PC-3 (cell line): Measurements from ENCODE around the gene TNRC6C.
A peak's percentile ranks its signal among the peaks of the same experiment; 100 is the strongest.

Source experiments
- EZH2 ChIP-seq: fragments of 300-600 bp; sonication (generic); IDR thresholded peaks from one replicate; pipeline ENCODE4 v1.6.1; 2017; ENCODE audit warnings: antibody characterized with exemption, mild to moderate bottlenecking, low read length; ENCODE audit not compliant: unreplicated experiment
- TF ChIP-seq, protein P1 (sequence below): fragments of 300-600 bp; sonication (generic); conservative IDR thresholded peaks from 2 replicates; pipeline ENCODE4 v1.5.1; 2017; ENCODE audit warnings: antibody characterized with exemption, low read depth, mild to moderate bottlenecking, low read length

DNA sequence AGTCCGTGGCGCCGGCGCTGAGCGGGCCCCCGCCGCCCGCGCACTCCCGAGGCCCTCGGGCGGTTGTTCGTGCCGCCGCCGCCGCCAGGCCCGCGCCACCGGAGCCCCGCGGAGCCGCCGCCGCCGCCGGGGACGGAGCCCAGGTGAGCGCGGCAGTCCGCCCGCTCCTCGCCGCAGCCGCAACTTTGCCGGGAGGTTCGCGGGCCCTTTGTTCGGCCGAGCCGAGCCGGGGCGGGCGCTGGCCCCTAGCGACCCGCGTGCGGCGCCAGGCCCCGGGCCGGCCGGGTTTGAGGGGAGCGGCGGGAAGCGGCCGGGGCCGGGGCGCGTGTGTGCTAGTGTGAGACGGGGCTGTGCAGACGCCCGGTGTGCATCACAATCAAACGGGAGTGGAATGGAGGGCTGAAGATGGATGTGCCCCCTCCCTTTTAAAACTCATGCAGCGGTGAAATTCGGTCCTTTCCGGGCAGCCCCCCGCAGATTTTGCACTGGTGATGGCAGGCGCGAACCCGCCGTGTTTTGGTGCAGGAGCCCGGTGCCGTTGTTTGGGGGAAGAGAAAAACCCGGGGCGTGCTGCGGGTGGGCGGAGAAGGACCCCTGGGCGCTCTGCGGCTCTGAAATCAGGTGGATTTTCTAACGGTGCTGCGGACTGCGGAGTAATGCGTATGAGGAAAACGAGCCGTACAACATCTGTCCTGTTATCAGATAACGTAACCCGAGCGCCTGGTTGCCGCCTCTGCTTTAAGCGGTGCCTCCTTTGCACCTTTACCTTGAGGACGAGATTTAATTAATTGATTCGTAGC, 823 bp downstream of the TNRC6C start:
- TF ChIP-seq, protein P1, sequence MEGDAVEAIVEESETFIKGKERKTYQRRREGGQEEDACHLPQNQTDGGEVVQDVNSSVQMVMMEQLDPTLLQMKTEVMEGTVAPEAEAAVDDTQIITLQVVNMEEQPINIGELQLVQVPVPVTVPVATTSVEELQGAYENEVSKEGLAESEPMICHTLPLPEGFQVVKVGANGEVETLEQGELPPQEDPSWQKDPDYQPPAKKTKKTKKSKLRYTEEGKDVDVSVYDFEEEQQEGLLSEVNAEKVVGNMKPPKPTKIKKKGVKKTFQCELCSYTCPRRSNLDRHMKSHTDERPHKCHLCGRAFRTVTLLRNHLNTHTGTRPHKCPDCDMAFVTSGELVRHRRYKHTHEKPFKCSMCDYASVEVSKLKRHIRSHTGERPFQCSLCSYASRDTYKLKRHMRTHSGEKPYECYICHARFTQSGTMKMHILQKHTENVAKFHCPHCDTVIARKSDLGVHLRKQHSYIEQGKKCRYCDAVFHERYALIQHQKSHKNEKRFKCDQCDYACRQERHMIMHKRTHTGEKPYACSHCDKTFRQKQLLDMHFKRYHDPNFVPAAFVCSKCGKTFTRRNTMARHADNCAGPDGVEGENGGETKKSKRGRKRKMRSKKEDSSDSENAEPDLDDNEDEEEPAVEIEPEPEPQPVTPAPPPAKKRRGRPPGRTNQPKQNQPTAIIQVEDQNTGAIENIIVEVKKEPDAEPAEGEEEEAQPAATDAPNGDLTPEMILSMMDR: no peak
- peak; percentile 90 for TF ChIP-seq EZH2
